Measurements from ENCODE around the gene LIMS2. TPM values are rescaled to one million over a fixed set of nuclear protein-coding genes. Genes with fewer than 3 reads are reported as not detected.

Gene LIMS2
- total and polyA plus RNA-seq, 10 donors = 62.5 to 437 (median 115) TPM

GRCh38 chr2:127634066-127634617 lies 41.2 kb downstream of the LIMS2 start:
- intact Hi-C loops (cut with DNase I; ENCODE audit: low total_unique reads) = no loop called here
- Histone ChIP-seq H3K27ac (peak overlapping the region; percentile 66 to 96 (median 82)), H3K9me3 (no peaks in the 10 kb centered on the region), H3K4me3 (peak overlapping the region in 2 of 8 donors; percentile 10 to 18), H3K27me3 (replicated peaks in 1 of 7) (no peaks in the 10 kb centered on the region), H3K36me3 (peaks cover 0 to 76% (median 6%) of the 10 kb centered on the region in 6 donors), H3K4me1 (peaks cover 74 to 100% (median 97%) of the 10 kb centered on the region in 6 donors)
- DNase-seq = peak; percentile 83
- WGBS, 5 donors = 49 to 65% (median 53%) methylated on average over 5 to 16 of the region's 16 CpGs
- TF ChIP-seq POLR2A (IDR thresholded peaks at IDR 0.05) (no peak), POLR2AphosphoS5 (IDR thresholded peaks at IDR 0.05) (peak; percentile 21 to 67 (median 63))

GRCh38 chr2:127633556-127634065 lies 41.7 kb downstream of the LIMS2 start:
- peak overlapping the region; percentile 66 to 96 (median 82) for H3K27ac ChIP-seq
- DNase-seq = peak; percentile 87
- intact Hi-C loops (cut with DNase I; ENCODE audit: low total_unique reads) = no loop called here
- H3K36me3 ChIP-seq = peaks cover 0 to 71% (median 6%) of the 10 kb centered on the region in 6 donors
- peak overlapping the region in 1 of 8 donors; percentile 18 for H3K4me3 ChIP-seq
- whole genome bisulfite sequencing, 5 donors = 56 to 71% (median 65%) methylated on average over 9 of the region's 9 CpGs
- H3K4me1 ChIP-seq = peaks cover 71 to 100% (median 91%) of the 10 kb centered on the region in 6 donors
- H3K9me3 ChIP-seq = no peaks in the 10 kb centered on the region
- no peaks in the 10 kb centered on the region for H3K27me3 ChIP-seq (replicated peaks in 1 of 7)
- peak in 1 of 3 donors; percentile 63 for TF ChIP-seq POLR2AphosphoS5 (IDR thresholded peaks at IDR 0.05)
- TF ChIP-seq POLR2A (IDR thresholded peaks at IDR 0.05) = no peak
- no peak for TF ChIP-seq CTCF (IDR thresholded peaks at IDR 0.05 in 8 of 11, conservative IDR thresholded peaks at IDR 0.05 in 3 of 11)

- Histone ChIP-seq H3K36me3 (peaks cover 0 to 69% (median 6%) of the 10 kb centered on the region in 6 donors), H3K4me3 (peak overlapping the region in 1 of 8 donors; percentile 18), H3K27ac (peak overlapping the region; percentile 66 to 96 (median 82)), H3K4me1 (peaks cover 65 to 99% (median 84%) of the 10 kb centered on the region in 6 donors), H3K9me3 (no peaks in the 10 kb centered on the region), H3K27me3 (replicated peaks in 1 of 7) (no peaks in the 10 kb centered on the region)
- intact Hi-C loops (cut with DNase I; ENCODE audit: low total_unique reads) = no loop called here
- peak; percentile 92 for DNase-seq
- TF ChIP-seq POLR2AphosphoS5 (IDR thresholded peaks at IDR 0.05) = peak; percentile 85 to 92 (median 90)
- no peak for TF ChIP-seq POLR2A (IDR thresholded peaks at IDR 0.05)
- TF ChIP-seq CTCF (IDR thresholded peaks at IDR 0.05 in 8 of 11, conservative IDR thresholded peaks at IDR 0.05 in 3 of 11) = no peak
- 51 to 67% (median 60%) methylated on average over 1 to 25 of the region's 25 CpGs for WGBS, 5 donors
Observed at GRCh38 chr2:127632592-127633489, 42.5 kb downstream of the LIMS2 start.

- H3K4me1 ChIP-seq = peaks cover 58 to 95% (median 76%) of the 10 kb centered on the region in 6 donors
- 71 to 92% (median 80%) methylated on average over 4 to 17 of the region's 17 CpGs for WGBS, 5 donors
- H3K27ac ChIP-seq = peak overlapping the region; percentile 66 to 96 (median 82)
- H3K4me3 ChIP-seq = no peak overlapping the region
- peak; percentile 80 for DNase-seq
- intact Hi-C loops (cut with DNase I; ENCODE audit: low total_unique reads) = no loop called here
- peaks cover 0 to 71% (median 6%) of the 10 kb centered on the region in 6 donors for H3K36me3 ChIP-seq
- TF ChIP-seq POLR2AphosphoS5 (IDR thresholded peaks at IDR 0.05) = peak in 2 of 3 donors; percentile 21 to 25
- TF ChIP-seq POLR2A (IDR thresholded peaks at IDR 0.05) = no peak
- TF ChIP-seq CTCF (IDR thresholded peaks at IDR 0.05 in 8 of 11, conservative IDR thresholded peaks at IDR 0.05 in 3 of 11) = no peak
- no peaks in the 10 kb centered on the region for H3K27me3 ChIP-seq (replicated peaks in 1 of 7)
- no peaks in the 10 kb centered on the region for H3K9me3 ChIP-seq
Observed at GRCh38 chr2:127631997-127632581, 43.2 kb downstream of the LIMS2 start.

Data from spleen (tissue), 11 donors.